Measurements from ENCODE around the gene PRPS1L1.

The PRPS1L1 gene

GRCh38 chr7:18004372-18004771 is 23.3 kb downstream of the PRPS1L1 start:
- DNase-seq: no peak

DNA sequence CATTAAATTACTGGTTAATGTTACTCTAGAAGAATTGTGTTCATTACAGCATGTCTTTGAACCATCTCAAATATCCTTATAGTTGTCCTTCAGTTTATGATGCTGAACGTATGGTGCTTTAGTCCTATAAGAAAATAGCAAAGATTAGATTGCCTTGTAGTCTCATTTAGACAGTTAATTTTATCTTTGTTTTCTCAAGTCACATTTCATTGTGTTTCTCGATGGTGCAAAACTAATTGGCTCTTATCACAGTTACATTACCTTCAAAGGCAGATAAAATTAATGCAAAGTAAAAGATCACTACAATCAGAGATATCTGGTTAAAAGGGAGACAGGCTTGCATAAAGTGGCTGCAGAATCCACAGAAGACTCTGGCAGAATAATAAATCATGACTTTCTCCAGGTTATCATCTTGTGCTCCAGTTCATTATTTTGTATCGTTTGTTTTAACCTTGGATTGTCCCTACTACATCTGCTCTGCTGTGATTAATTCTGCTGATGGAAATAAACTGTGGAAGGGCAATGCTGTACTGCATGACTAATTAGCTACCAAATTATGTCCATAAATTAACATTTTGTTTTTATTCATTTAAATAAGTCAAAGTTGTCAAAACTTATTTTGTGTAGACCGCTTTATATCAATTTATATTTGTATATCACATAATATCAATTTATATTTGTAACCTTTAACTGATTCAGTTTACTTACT is 24.2 kb downstream of the PRPS1L1 start:
- DNase-seq: no peak

DNA sequence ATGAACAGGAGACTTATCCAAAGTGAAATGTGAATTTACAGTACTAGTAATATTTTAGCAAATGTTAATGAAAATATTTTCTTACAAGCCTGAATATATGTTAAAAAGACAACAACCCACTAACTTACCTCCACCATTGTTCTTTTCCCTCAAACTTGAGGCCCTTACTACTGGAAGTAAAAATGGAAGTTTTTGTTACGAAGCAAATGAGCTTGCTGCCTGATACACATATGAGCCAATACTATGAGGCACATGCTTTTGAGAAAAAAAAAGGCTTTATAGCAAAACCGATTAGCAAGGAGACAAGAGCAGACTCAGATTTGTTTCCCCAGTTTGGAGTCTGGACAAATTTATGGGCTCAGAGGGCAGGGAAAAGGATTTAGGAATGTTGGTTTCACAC is 29.0 kb downstream of the PRPS1L1 start:
- DNase-seq: no peak

GRCh38 chr7:17996442-17997223 is 31.0 kb downstream of the PRPS1L1 start:
- DNase-seq: no peak

DNA sequence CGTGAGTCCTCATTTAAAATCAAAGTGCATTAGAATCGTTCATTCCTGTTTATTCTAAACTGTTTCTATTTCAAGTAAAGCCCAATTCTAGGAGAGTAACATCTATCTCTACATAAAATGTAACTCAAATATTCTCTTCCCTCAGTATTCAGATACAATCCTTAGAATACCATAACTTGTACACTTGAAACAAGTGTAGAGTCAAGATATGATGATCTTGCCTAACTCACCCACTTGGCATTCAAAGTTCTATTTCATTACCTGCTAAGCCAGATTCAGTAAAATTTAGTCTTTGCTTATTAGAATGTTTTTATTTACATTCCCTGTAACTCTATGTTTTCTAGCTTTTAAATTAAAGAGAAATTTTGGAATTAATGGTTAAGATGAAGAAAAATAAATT is 31.6 kb downstream of the PRPS1L1 start:
- DNase-seq: no peak

DNA sequence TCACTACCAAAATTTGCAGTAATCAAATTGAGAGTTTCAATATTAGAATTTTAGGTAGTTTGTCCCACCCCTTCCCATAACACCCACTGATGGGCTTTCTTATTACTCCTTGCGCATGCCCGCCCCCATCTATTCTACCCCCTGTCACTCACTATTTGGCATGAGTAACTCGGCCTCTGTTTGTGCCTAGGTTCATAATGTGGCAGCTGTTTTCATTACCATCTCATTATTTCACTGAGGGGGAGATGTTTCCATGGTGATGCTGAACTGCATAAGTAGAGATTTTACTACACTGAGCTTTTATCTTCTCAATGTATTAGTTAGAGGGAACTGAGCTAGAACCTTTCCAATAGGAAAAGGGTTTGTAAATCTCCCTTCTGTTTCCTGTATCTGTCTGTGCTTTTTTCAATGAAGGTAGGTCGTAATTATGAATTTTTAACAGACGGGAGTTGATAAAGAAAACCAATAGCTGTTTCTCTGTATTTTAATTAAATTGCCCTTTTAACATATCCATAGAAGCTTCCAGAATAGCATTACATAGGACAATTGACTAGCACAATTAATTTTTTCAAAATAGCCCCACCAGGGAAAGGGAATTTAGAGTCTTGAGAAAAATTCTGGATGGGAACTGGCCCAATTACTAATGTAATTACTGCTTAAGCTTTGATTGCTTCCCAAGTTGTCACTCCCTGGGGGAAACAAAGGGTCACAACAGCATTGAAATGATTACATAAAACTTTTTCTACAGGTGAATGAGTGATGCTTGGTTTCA is 33.4 kb downstream of the PRPS1L1 start:
- DNase-seq: no peak

- DNase-seq: no peak
Measured at GRCh38 chr7:17991866-17992648, 35.6 kb downstream of the PRPS1L1 start.

GRCh38 chr7:17990761-17991160 is 36.9 kb downstream of the PRPS1L1 start:
- DNase-seq: no peak

DNA sequence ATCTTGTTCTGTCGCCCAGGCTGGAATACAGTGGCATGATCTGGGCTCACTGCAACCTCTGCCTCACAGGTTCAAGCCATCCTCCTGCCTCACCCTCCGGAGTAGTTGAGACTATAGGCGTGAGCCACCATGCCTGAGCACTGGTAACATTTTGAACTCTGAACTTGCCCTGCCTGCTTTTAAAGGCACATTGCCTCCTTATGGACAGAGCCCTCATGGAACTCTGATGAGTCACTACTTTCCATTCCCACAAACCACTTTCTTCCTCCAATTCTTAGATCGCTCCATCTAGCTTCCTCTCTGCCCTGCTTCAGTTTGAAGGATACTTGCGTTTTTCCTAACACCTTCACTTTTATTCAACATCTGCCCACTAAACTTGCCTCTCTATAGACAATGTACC is 38.1 kb downstream of the PRPS1L1 start:
- no peak for DNase-seq

DNA sequence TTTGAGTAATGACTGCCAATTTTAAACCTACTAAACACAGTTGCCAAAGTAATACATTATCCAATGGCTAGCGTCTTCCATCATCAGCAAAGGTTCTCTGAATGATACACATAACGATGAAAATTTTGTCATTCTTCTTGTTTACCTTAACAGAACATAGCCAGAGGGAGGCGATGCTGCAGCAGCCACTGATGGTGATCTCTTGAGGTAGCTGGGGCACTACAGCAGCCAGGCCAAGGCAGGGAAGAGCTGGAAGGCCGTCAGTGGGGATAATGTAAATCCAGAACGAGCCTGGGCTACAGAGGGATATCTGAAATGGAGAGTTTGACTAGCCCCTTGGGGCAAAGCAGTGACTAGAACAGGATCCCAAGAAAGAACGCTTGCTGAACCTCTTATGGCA is 38.8 kb downstream of the PRPS1L1 start:
- no peak for DNase-seq

DNA sequence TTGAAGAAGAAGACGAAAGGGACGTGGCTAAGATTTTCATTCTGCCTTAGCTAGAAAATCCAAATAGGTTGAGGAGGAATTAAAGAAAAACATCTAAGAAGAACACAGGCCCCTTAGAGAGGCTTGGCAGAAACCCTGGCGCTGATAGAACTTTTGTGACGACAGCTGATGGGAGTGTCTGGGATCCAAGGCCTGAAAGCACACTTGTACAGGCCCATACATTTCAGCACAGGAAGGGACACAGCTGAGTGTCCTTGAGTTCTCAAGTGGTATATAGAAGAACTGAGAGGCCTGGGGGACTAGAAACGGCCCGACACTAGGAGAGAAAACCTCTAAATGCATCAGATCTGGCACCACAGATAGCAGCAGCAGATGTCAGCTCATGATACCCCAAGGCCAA is 39.5 kb downstream of the PRPS1L1 start:
- DNase-seq: no peak

- DNase-seq: no peak
Measured at GRCh38 chr7:17986851-17987250, 40.8 kb downstream of the PRPS1L1 start.

GRCh38 chr7:17985473-17986239 is 42.0 kb downstream of the PRPS1L1 start:
- DNase-seq: no peak

- DNase-seq: no peak
Measured at GRCh38 chr7:17984288-17984687, 43.4 kb downstream of the PRPS1L1 start.

DNA sequence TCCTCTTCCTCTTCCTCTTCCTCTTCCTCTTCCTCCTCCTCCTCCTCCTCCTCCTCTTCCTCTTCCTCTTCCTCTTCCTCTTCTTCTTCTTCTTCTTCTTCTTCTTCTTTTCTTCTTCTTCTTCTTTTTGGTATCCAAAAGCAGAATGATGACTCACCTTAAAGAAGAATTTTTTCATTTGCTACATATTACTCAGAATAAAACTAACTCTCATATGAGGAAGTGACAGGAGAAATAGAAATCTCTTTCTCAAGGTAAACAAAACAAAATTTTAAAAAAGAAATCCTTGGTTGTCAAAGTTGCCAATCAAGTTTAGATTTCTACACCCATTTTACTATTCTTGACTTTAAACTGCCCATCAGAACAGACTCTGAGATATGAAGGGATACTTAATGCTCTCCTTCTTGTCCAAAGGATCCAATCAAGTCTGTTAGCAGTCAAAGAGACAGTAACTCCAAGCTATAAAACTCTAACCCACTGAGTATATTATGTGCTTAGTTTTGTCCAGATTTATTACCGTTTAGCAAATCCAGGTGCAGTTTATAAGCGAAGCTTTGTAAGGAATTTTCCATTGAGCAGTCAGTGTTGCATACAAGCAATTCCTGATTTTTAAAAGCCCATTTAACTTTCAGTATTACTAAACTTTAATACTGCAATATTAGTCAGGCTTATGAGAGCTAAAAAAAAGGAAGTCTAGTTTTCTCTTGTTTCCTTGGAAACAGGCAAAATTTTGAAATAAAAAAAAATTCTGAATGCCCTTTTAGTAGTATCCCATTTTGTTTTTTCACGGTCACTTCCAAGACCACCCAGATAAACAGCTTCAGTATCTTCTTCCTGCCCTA is 44.2 kb downstream of the PRPS1L1 start:
- DNase-seq: no peak

DNA sequence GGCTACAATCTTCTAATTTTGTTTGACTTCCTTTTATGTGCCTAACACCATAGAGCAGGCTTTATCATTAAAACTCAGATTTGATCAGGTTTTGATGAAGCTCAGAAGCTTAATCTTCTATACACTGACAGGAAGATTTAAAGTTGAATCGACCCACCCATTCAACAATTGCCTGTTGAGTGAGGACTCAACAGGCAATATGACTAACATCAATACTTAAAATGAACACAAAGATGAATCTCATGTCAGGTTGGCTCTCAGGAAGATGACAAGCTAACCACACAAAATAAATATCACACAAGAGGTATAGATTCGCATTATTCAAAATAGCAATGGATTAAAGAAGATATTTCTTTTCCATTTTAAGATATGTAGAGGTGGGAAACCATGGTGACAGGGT is 50.7 kb downstream of the PRPS1L1 start:
- DNase-seq: no peak

Data from SHP77 (cell line).